PFSK-1 (cell line): ENCODE results near the gene NUTF2.

Experiments used
- FOXP2 ChIP-seq: optimal IDR thresholded peaks from 2 replicates; pipeline ENCODE3; 2011; ENCODE audit warnings: borderline replicate concordance, control low read depth, inconsistent platforms; ENCODE audit not compliant: insufficient read depth; ENCODE audit errors: extremely low read length, extremely low read depth
- POLR2AphosphoS5 ChIP-seq: IDR thresholded peaks from 2 replicates; pipeline ENCODE4 v1.6.1; 2012; ENCODE audit warnings: low read depth, mild to moderate bottlenecking, control low read depth, low read length, moderate library complexity
- SIN3A ChIP-seq: IDR thresholded peaks from 2 replicates; pipeline ENCODE4 v1.6.1; 2012; ENCODE audit warnings: mild to moderate bottlenecking, low read length, moderate library complexity, borderline replicate concordance; ENCODE audit not compliant: insufficient read depth
- TAF1 ChIP-seq: IDR thresholded peaks from 2 replicates; pipeline ENCODE4 v1.6.1; 2012; ENCODE audit warnings: low read length, control low read depth, borderline replicate concordance; ENCODE audit not compliant: insufficient read depth
- TF ChIP-seq, protein P1 (sequence below), 2 experiments: IDR thresholded peaks; 2 replicates each; pipeline versions ENCODE4 v1.6.1 to v1.8.0; 2011 to 2012; ENCODE audit warnings: low read depth in 2 of 2, low read length in 2 of 2, control low read depth in 1 of 2, inconsistent platforms in 1 of 2, mild to moderate bottlenecking in 1 of 2, moderate library complexity in 1 of 2; ENCODE audit not compliant: insufficient read depth in 1 of 2

The NUTF2 gene

DNA sequence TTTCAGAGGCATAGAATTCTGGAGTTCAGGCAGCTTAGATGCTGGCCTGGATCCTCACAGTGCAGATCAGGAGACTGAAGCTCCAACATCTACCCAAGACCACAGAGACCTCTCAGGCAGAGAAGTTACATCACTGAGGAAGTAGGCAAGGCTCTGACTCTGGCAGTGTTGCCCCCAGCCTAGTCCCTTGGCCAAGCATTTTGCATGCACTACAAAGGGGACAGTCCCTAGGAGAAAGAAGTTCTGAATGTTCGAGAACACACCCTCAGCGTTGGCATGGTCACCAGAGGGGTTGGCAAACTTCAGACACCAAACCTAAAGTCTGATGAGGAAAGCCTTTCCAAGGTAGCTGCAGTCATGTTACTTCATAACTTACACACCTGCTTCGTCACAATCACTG lies 42.8 kb upstream of the NUTF2 start:
- TF ChIP-seq POLR2AphosphoS5 (no peak), SIN3A (no peak), TAF1 (no peak), FOXP2 (no peak)
- TF ChIP-seq, protein P1, sequence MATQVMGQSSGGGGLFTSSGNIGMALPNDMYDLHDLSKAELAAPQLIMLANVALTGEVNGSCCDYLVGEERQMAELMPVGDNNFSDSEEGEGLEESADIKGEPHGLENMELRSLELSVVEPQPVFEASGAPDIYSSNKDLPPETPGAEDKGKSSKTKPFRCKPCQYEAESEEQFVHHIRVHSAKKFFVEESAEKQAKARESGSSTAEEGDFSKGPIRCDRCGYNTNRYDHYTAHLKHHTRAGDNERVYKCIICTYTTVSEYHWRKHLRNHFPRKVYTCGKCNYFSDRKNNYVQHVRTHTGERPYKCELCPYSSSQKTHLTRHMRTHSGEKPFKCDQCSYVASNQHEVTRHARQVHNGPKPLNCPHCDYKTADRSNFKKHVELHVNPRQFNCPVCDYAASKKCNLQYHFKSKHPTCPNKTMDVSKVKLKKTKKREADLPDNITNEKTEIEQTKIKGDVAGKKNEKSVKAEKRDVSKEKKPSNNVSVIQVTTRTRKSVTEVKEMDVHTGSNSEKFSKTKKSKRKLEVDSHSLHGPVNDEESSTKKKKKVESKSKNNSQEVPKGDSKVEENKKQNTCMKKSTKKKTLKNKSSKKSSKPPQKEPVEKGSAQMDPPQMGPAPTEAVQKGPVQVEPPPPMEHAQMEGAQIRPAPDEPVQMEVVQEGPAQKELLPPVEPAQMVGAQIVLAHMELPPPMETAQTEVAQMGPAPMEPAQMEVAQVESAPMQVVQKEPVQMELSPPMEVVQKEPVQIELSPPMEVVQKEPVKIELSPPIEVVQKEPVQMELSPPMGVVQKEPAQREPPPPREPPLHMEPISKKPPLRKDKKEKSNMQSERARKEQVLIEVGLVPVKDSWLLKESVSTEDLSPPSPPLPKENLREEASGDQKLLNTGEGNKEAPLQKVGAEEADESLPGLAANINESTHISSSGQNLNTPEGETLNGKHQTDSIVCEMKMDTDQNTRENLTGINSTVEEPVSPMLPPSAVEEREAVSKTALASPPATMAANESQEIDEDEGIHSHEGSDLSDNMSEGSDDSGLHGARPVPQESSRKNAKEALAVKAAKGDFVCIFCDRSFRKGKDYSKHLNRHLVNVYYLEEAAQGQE (IDR thresholded peaks at IDR 0.05; ENCODE audit: insufficient read depth in 1 of 2, low read depth in 2 of 2, low read length in 2 of 2) = no peak

DNA sequence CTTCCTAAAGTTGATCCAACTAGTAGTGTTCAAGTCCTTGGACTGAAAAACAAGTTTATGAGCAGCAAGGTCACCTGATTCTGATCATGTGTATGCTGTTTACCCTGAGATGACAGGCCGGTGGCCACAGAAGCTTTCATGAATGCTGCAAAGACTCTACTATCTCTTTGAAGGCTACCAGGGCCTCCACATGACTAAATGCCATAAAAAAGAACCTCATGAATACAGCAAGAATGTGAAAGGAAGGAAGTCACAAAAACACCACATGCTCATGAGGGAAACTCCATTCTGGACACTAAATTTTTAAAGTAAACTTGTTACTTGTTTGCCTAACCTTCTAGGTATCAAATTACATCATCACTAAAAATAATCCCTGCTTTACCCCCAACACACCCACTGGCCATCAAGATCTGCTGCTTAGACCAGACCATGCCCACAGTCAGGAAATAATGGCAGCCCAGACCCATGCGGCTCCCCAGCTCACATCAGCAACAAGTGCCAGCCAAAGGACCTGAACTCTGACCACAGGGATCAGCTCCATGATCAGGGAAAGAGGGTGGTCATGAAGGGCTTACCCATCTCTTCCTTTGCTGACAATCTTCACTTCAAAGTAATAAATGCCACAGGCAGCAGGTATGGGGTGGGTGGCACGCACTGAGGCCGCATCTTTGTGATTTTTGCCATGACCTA lies 41.7 kb upstream of the NUTF2 start:
- TF ChIP-seq FOXP2 = no peak
- TF ChIP-seq, protein P1 (IDR thresholded peaks at IDR 0.05; ENCODE audit: insufficient read depth in 1 of 2, low read depth in 2 of 2, low read length in 2 of 2) = no peak
- no peak for TF ChIP-seq SIN3A
- no peak for TF ChIP-seq TAF1
- no peak for TF ChIP-seq POLR2AphosphoS5

DNA sequence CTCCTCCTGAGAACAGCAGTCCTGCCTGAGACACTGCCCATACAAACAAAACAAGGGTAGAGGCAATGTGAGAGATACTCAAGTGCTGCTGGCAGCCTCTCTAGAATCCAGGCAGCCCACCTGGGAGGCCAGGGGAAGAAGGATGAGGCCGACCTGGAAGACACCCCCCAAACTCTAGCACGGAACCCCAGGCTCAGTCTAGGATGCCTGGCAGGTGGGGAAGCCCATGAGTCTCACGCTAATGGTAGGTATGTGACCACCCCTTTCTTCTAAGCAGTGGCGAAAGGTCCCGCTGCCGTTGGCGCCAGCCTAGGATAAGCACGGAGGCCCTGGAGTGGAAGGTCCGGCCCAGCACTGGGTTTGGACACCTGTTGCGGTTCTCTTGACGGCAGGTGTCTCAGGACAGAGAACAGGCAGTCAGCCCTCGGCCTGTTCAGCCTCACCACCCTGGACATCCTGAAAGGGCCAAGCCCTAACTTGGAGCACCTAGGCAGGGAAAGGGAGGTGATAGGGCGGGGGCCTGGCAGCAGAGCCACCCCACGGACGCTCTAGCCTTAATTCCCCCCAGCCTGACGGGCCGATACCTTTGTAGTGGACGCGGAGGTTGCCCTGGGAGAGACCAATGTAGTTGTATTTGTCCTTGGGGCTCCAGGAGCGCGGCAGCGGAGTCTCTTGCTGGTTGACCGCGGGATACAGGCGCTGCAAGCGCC lies 40.9 kb upstream of the NUTF2 start:
- TF ChIP-seq FOXP2 = no peak
- TF ChIP-seq TAF1 = no peak
- no peak for TF ChIP-seq SIN3A
- TF ChIP-seq POLR2AphosphoS5 = no peak
- TF ChIP-seq, protein P1 (IDR thresholded peaks at IDR 0.05; ENCODE audit: insufficient read depth in 1 of 2, low read depth in 2 of 2, low read length in 2 of 2) = no peak

DNA sequence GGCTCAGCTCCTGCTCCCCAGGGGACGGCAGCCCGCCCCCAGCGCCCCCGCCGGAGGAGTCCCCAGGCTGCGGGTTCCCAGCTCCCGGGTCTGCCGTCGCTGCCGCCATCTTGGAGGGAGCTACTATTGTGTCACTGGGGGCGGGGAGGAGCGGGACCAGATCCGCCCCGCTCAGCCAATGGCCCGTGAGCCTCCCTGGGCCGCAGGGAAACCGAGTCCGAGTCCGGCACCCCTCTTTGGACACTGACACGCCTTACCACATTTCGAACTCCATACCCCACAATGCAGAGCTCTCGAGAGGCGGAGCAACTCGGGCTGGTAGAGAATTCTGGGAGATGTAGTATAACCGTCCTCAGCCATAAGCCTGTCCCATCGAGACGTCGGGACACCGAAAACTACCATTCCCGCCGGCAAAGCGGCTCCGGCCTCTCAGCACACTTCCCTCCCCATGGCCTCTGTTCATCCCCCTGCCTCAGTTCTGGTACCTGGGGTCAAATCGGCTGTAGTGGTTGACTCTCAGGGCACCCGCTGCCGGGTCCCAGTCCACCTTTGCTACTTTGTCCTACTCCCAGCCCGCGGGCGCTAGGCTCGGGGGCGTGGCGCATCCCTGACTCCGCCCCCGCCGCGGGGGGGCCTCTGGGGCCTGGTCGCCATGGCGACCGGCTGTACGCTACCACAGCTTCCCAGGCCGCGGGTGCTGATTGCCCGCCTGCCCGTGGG lies 40.1 kb upstream of the NUTF2 start, which contains the start of the genes RANBP10 and TSNAXIP1:
Gene RANBP10, minus strand, starts transcription at position 133 of the 720 bp plus-strand sequence. Its CDS starts 24 bp downstream, at position 109.
Gene TSNAXIP1, plus strand, starts transcription at position 462 of the 720 bp plus-strand sequence. CDS start 261 bp downstream, outside the sequence.
- TF ChIP-seq FOXP2 (peak; percentile 21), POLR2AphosphoS5 (peak; percentile 90), TAF1 (peak; percentile 98), SIN3A (peak; percentile 65; the same call in 1 of the 2 replicates)
- TF ChIP-seq, protein P1 (IDR thresholded peaks at IDR 0.05; ENCODE audit: insufficient read depth in 1 of 2, low read depth in 2 of 2, low read length in 2 of 2) = peak in 1 of 2 experiments; percentile 69; a peak in 2 of 4 replicates
